Measurements from ENCODE around the gene TUBGCP6.

DNA sequence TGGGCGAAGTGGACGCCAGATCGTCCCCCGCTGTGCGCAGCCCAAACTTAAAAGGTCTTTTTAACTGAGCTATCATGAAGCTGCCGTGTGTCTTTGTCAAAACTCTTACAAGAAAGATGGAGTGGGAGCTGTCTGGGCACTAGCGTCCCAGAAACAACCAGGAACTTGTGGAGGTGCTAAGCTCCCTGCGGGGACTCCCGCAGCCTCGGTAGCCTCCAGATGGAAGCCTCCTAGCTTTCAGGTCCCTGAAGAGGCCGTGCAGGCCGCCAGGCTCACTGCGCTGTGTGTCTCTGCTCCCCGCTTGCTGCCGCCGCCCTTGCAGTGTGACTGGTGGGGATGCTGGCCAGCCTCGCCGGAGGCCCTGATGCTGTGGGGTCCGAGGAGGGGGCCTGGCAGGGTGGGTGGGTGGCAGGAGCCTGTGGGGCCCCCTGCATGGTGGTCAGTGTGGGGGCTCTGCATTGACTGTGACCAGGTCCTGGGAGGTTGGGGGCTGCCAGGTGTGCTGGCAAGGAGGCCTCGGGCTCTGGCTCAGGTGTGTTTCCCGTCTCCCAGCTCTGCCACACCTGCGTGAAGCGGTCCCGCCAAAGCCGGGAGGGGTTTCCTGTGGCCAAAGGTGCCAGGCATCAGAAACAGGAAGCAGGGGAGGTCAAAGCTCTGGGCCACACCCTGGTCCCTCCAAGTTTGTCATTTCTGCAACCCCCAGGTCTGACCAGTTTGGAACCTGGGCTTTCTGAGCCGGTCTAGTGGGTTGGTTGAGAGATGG lies 57.9 kb downstream of the TUBGCP6 start:
- TF ChIP-seq SREBF2 (IDR thresholded peaks at IDR 0.05; ENCODE audit: low read length), result no peak
- TF ChIP-seq, protein P1, sequence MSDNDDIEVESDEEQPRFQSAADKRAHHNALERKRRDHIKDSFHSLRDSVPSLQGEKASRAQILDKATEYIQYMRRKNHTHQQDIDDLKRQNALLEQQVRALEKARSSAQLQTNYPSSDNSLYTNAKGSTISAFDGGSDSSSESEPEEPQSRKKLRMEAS (IDR thresholded peaks at IDR 0.05; ENCODE audit: low read depth, low read length), result no peak
- TF ChIP-seq SMC3 (IDR thresholded peaks at IDR 0.05; ENCODE audit: borderline replicate concordance, low read length), result no peak
- no peak for TF ChIP-seq CTCF (IDR thresholded peaks at IDR 0.05 in 2 of 3, conservative IDR thresholded peaks at IDR 0.05 in 1 of 3; ENCODE audit: control insufficient read depth in 2 of 3, extremely low read depth in 1 of 3, insufficient read depth in 1 of 3, low read depth in 3 of 3, low read length in 3 of 3)
- no peak for TF ChIP-seq E2F8 (IDR thresholded peaks at IDR 0.05; ENCODE audit: low read depth, partially characterized antibody)
- no peak for TF ChIP-seq REST (IDR thresholded peaks at IDR 0.05; ENCODE audit: low read depth, low read length)
- TF ChIP-seq NFIC (IDR thresholded peaks at IDR 0.05; ENCODE audit: low read depth, low read length), result no peak
